Thyroid gland (tissue), 4 donors: ENCODE results near the gene MSGN1.

Experiments
- CTCF ChIP-seq, 6 experiments: fragments of 200-600 bp in 3 of 6; fragments of 450-650 bp in 3 of 6; sonication (generic) in 3 of 6; IDR thresholded peaks; one replicate each; pipeline ENCODE4 v1.5.1; 2016 to 2019; ENCODE audit warnings: antibody characterized with exemption in 6 of 6, mild to moderate bottlenecking in 2 of 6, inconsistent platforms in 1 of 6, moderate library complexity in 1 of 6
- POLR2A ChIP-seq, 2 donors: fragments of 450-650 bp; IDR thresholded peaks; one replicate each; pipeline ENCODE4 v1.6.1; 2017; ENCODE audit warnings: antibody characterized with exemption in 2 of 2, mild to moderate bottlenecking in 2 of 2, moderate library complexity in 1 of 2

- TF ChIP-seq POLR2A (IDR thresholded peaks at IDR 0.05), result no peak
- TF ChIP-seq CTCF (IDR thresholded peaks at IDR 0.05), result peak; percentile 51 to 83 (median 72)
Measured at GRCh38 chr2:17851731-17852585, 35.7 kb downstream of the MSGN1 start.
